Activated T-cell treated with anti-CD3 and anti-CD28 coated beads, Interleukin-2, amount 50 U/mL, for 4 hours (primary cell): ENCODE results near the gene HNRNPUL1. TPM values are rescaled to one million over a fixed set of nuclear protein-coding genes. Genes with fewer than 3 reads are reported as not detected.
"Not testable (repeated sequence)": the region's sequence is repeated elsewhere in the genome, so short reads cannot be mapped to it uniquely, and the experiment has no call there.

Experiments used
- ATAC-seq, 2 donors: fragments of 200-7000 bp; cut with Tn5 transposase; one replicate each; pipeline ENCODE4 v1.10.0; 2021
- DNase-seq: peaks from one replicate; pipeline ENCODE4 v3.0.0-alpha.2; 2020
- H3K27me3 Mint-ChIP-seq: one replicate; pipeline ENCODE4 v1.8.0; 2021; ENCODE audit warnings: low read depth, mixed read lengths
- H3K36me3 Mint-ChIP-seq: one replicate; pipeline ENCODE4 v1.8.0; 2022; ENCODE audit warnings: mixed read lengths; ENCODE audit not compliant: insufficient read depth
- H3K4me1 Mint-ChIP-seq: one replicate; pipeline ENCODE4 v1.8.0; 2021; ENCODE audit warnings: low read depth, mixed read lengths
- H3K4me3 Mint-ChIP-seq: one replicate; pipeline ENCODE4 v1.8.0; 2021; ENCODE audit warnings: mild to moderate bottlenecking, moderate library complexity, mixed read lengths
- H3K9me3 Mint-ChIP-seq: one replicate; pipeline ENCODE4 v1.8.0; 2021; ENCODE audit warnings: mixed read lengths
- total RNA-seq, 3 donors: library from RNA; stranded (reverse); gene quantifications; one replicate each; pipeline ENCODE4 v1.2.1, GENCODE V29; 2021

The HNRNPUL1 gene
- total RNA-seq, 3 donors from 2014 or later = 224 to 248 (median 238) TPM

GRCh38 chr19:41327576-41328156 is 63.5 kb downstream of the HNRNPUL1 start:
- DNase-seq (peak; percentile 80), ATAC-seq (peak; percentile 75 to 76)
- peak overlapping the region; percentile 76 for H3K4me3 Mint-ChIP-seq
- no peaks in the 10 kb centered on the region for H3K27me3 Mint-ChIP-seq
- H3K36me3 Mint-ChIP-seq = peaks cover 36% of the 10 kb centered on the region
- H3K9me3 Mint-ChIP-seq = no peaks in the 10 kb centered on the region
- H3K4me1 Mint-ChIP-seq = peaks cover 68% of the 10 kb centered on the region

DNA sequence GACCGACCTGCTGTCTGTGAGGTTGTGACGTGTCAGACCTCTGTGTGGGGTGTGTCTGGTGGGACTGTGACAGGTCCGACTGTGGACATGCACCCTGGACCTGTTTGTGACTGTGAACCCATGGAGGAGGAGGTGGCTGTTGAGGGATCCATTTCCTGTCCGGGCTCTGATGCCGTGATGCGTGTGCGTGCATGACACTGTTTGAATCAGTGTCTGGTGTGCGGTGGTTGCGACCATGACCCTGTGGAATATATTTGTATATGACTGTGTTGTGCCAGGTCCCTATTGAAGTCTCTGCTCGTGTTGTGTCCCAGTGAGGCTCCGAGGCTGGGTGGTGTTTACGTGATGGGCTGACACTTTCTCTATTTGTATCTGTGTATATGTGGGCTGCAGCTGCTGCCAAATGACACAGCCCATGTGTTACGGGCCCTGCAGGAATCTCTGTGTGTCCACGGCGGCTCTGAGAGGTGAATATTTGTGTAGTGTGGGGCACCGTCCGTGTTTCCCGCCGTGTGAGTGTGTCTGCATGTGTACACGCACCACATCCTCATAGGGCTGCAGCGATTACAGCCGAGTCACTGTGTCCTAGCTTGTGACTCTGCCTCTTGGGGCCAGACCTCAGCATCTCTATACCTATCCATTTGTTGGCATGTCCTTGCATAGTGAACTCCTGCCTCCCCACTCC is 64.1 kb downstream of the HNRNPUL1 start:
- Mint-ChIP-seq H3K4me1 (peaks cover 66% of the 10 kb centered on the region), H3K9me3 (no peaks in the 10 kb centered on the region), H3K4me3 (peak overlapping the region; percentile 76), H3K36me3 (peaks cover 38% of the 10 kb centered on the region), H3K27me3 (no peaks in the 10 kb centered on the region)
- DNase-seq (no peak), ATAC-seq (peak; percentile 68 to 69)

- peak overlapping the region; percentile 76 for H3K4me3 Mint-ChIP-seq
- DNase-seq (no peak), ATAC-seq (no peak)
- H3K9me3 Mint-ChIP-seq = no peaks in the 10 kb centered on the region
- H3K36me3 Mint-ChIP-seq = peaks cover 38% of the 10 kb centered on the region
- H3K27me3 Mint-ChIP-seq = no peaks in the 10 kb centered on the region
- peaks cover 68% of the 10 kb centered on the region for H3K4me1 Mint-ChIP-seq
These were observed 64.7 kb downstream of the HNRNPUL1 start for GRCh38 chr19:41328842-41329225.

DNA sequence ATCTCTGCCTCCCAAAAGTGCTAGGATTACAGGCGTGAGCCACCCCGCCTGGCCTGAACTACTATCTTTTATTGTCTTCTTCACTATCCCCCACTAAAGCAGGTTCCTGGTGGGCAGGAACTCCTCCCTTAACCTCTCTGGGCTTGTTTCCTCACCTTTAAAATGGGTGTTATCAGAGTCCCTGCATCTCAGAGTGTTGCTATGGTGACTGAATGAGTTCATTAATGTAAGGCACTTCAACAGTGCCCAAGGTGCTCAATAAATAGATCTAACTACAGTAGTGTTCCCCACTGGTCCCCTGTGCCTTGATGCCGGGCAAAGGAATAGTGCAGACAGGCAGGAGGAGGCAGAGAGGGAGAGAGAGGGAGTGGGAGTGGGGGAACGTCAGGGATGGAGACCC is 66.3 kb downstream of the HNRNPUL1 start:
- peaks cover 38% of the 10 kb centered on the region for H3K36me3 Mint-ChIP-seq
- no peak for DNase-seq

DNA sequence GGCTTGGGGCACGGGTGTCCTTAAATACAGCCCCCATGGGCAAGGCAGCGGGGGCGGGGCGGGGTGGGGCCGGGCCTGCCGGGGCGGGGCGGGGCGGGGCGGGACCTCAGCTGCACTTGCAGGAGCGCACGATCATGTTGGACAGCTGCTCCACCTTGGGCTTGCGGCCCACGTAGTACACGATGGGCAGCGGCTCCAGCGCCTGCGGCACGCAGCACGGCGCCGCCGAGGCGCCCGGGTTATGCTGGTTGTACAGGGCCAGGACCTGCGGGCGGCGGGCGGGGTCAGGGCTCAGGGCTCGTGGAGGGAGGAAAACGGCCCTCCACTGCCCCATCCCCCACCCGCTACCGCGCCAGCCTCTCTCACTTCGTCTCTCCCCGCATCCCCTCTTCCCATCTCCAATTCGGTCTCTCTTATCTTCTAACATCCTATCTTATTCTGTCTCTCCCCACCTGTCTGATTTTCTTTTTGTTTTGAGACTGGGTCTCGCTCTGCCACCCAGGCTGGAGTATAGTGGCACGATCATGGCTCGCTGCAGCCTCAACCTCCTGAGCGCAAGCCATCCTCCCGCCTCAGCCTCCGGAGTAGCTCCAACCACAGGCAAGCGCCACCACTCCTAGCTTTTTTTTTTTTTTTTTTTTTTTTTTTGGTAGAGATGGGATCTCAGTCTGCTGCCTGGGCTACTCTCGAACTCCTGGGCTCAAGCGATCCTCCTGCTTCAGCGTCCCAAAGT is 66.9 kb downstream of the HNRNPUL1 start:
- Mint-ChIP-seq H3K36me3 (peaks cover 40% of the 10 kb centered on the region), H3K9me3 (no peaks in the 10 kb centered on the region), H3K4me1 (peaks cover 60% of the 10 kb centered on the region), H3K27me3 (no peaks in the 10 kb centered on the region), H3K4me3 (no peak overlapping the region)
- DNase-seq (no peak), ATAC-seq (no peak)

More for the DNA sequence above, 66.3 kb downstream of the HNRNPUL1 start:
- ATAC-seq = no peak
- peaks cover 59% of the 10 kb centered on the region for H3K4me1 Mint-ChIP-seq
- H3K9me3 Mint-ChIP-seq = no peaks in the 10 kb centered on the region
- H3K27me3 Mint-ChIP-seq = no peaks in the 10 kb centered on the region
- no peak overlapping the region for H3K4me3 Mint-ChIP-seq

GRCh38 chr19:41332000-41332399 is 67.8 kb downstream of the HNRNPUL1 start:
- ATAC-seq = no peak
- Mint-ChIP-seq H3K4me3 (no peak overlapping the region), H3K36me3 (peaks cover 40% of the 10 kb centered on the region), H3K9me3 (no peaks in the 10 kb centered on the region), H3K4me1 (peaks cover 52% of the 10 kb centered on the region), H3K27me3 (no peaks in the 10 kb centered on the region)
- no peak for DNase-seq

- Mint-ChIP-seq H3K9me3 (no peaks in the 10 kb centered on the region), H3K36me3 (peaks cover 41% of the 10 kb centered on the region), H3K27me3 (no peaks in the 10 kb centered on the region), H3K4me3 (no peak overlapping the region), H3K4me1 (peaks cover 50% of the 10 kb centered on the region)
- DNase-seq = no peak
- no peak for ATAC-seq
These were observed 68.3 kb downstream of the HNRNPUL1 start for GRCh38 chr19:41332468-41332867.

DNA sequence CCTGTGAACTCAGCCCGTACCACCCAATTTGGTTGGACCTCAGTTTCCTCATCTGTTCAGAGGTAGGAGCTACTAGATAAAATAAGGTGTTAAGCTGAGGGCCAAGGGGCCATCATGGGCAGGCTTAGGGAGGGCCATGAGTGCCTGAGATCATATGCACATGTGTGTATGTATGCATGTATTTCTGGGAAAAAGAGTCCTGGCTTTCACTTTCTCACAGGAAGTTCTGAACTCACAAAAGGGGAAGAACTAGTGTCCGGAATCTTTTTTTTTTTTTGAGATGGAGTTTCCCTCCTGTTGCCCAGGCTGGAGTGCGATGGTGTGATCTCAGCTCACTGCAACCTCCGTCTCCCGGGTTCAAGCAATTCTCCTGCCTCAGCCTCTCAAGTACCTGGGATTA is 70.6 kb downstream of the HNRNPUL1 start:
- Mint-ChIP-seq H3K36me3 (peaks cover 33% of the 10 kb centered on the region), H3K9me3 (no peaks in the 10 kb centered on the region), H3K4me1 (peaks cover 39% of the 10 kb centered on the region), H3K4me3 (no peak overlapping the region), H3K27me3 (no peaks in the 10 kb centered on the region)
- ATAC-seq (no peak), DNase-seq (no peak)

DNA sequence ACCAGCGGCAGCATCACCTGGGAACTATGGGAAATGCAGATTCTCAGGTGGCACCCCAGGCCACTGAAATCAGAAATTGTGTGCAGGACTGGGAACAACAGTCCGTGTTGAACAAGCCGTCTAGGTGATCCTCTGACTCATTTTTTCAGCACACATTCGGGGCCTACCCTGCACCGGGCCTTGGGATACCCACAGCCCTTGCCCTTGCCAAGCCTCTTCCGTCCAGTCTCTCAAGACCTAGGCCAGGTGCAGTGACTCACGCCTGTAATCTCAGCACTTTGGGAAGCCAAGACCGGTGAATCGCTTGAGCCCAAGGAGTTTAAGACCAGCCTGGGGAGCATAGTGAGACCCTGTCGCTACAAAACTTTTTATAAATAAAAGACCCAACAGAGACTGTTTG is 71.3 kb downstream of the HNRNPUL1 start:
- peaks cover 32% of the 10 kb centered on the region for H3K36me3 Mint-ChIP-seq

DNA sequence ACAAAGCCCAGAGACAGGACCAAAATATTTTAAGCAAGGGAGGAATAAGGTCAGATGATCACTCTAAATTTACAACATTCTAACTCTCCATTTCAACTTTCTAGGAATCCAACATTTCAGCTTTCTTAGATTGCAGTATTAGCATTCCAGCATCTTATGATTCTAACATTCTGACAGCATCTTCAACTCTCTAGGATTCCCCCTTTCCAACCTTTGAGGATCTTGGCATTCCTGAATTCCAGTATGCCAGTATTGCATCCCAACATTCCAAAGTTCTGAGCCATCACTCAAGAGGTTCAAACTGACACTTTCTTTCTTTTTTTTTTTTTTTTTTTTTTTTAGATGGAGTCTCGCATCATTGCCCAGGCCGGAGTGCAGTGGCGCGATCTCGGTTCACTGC is 75.8 kb downstream of the HNRNPUL1 start:
- peaks cover 36% of the 10 kb centered on the region for H3K36me3 Mint-ChIP-seq
- peaks cover 45% of the 10 kb centered on the region for H3K4me1 Mint-ChIP-seq
- no peak overlapping the region for H3K4me3 Mint-ChIP-seq

More for the DNA sequence above, 71.3 kb downstream of the HNRNPUL1 start:
- H3K9me3 Mint-ChIP-seq = no peaks in the 10 kb centered on the region
- no peak overlapping the region for H3K4me3 Mint-ChIP-seq
- ATAC-seq = no peak
- peaks cover 39% of the 10 kb centered on the region for H3K4me1 Mint-ChIP-seq
- H3K27me3 Mint-ChIP-seq = no peaks in the 10 kb centered on the region
- DNase-seq = no peak

GRCh38 chr19:41341669-41342490 is 77.7 kb downstream of the HNRNPUL1 start:
- no peak overlapping the region for H3K4me3 Mint-ChIP-seq

More for the DNA sequence above, 75.8 kb downstream of the HNRNPUL1 start:
- H3K9me3 Mint-ChIP-seq = no peaks in the 10 kb centered on the region
- H3K27me3 Mint-ChIP-seq = no peaks in the 10 kb centered on the region
- DNase-seq = no peak
- ATAC-seq = no peak

GRCh38 chr19:41344162-41344561 is 80.0 kb downstream of the HNRNPUL1 start:
- Mint-ChIP-seq H3K4me1 (peaks cover 51% of the 10 kb centered on the region), H3K9me3 (no peaks in the 10 kb centered on the region), H3K36me3 (peaks cover 35% of the 10 kb centered on the region), H3K4me3 (no peak overlapping the region), H3K27me3 (no peaks in the 10 kb centered on the region)
- DNase-seq (no peak), ATAC-seq (no peak)

More at GRCh38 chr19:41341669-41342490, 77.7 kb downstream of the HNRNPUL1 start:
- ATAC-seq (peak in 1 of 2 donors; percentile 18), DNase-seq (no peak)
- peaks cover 34% of the 10 kb centered on the region for H3K36me3 Mint-ChIP-seq
- no peaks in the 10 kb centered on the region for H3K27me3 Mint-ChIP-seq
- H3K9me3 Mint-ChIP-seq = no peaks in the 10 kb centered on the region
- H3K4me1 Mint-ChIP-seq = peaks cover 44% of the 10 kb centered on the region

DNA sequence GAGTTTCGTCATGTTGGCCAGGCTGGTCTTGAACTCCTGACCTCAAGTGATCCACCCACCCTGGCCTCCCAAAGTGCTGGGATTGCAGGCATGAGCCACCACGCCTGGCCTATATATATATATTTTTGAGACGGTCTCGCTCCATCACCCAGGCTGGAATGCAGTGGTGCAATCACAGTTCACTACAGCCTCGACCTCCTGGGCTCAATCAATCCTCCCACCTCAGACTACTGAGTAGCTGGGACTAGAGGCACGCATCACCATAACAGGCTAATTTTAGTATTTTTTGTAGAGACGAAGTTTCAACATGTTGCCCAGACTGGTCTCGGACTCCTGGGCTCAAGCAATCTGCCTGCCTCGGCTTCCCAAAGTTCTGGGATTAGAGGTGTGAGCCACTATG is 82.7 kb downstream of the HNRNPUL1 start:
- H3K27me3 Mint-ChIP-seq, H3K4me3 Mint-ChIP-seq, H3K9me3 Mint-ChIP-seq, ATAC-seq, DNase-seq: not testable (repeated sequence)
- H3K4me1 Mint-ChIP-seq = peaks cover 54% of the 10 kb centered on the region
- peaks cover 25% of the 10 kb centered on the region for H3K36me3 Mint-ChIP-seq

DNA sequence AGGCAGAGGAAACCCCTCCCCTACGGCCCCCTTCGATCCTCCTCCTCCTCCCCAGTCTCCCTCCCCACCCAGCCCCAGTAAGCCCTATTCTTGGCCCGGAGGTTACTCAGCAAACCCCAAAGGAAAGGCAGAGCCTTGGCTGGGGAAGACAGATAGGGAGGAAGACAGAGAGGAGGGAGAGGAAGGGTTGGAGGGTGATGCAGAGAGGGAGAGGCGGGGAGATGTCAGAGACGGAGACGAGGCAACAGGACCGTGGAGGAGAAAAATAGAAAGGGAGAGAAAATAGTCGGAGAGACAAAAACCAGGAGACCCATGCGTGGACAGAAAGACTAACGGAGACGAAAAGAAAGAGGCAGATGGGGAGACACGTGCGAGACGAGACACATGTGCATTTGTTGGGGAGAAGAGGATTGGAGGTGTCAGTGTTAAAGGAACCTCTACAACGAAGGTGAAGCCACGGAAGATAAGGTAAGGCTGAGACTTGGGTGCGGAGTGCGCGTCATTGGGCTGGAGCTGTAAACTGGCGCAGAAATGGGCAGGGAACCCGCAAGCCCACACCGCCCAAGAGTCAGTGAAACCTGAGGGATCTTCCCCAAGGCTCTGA is 86.7 kb downstream of the HNRNPUL1 start:
- no peaks in the 10 kb centered on the region for H3K9me3 Mint-ChIP-seq
- peaks cover 9% of the 10 kb centered on the region for H3K36me3 Mint-ChIP-seq
- H3K4me1 Mint-ChIP-seq = peaks cover 51% of the 10 kb centered on the region
- no peaks in the 10 kb centered on the region for H3K27me3 Mint-ChIP-seq
- ATAC-seq (peak in 1 of 2 donors; percentile 7), DNase-seq (no peak)
- H3K4me3 Mint-ChIP-seq = peak overlapping the region; percentile 99
